Trophoblast cell (in vitro differentiated cells and primary cell): ENCODE measurements around the gene CAMSAP1.
"Not testable (repeated sequence)": the region's sequence is repeated elsewhere in the genome, so short reads cannot be mapped to it uniquely, and the experiment has no call there.

Experiments used
- DNase-seq, 2 donors: peaks; one replicate each; pipeline ENCODE4 v3.0.0-alpha.2; 2016
- H2AFZ ChIP-seq: 2 replicates; pipeline ENCODE4 v1.6.1; 2013; ENCODE audit warnings: low read length, moderate library complexity, mild to moderate bottlenecking; ENCODE audit not compliant: insufficient read depth, poor library complexity
- H2AK5ac ChIP-seq: 2 replicates; pipeline ENCODE4 v1.6.1; 2013; ENCODE audit warnings: mild to moderate bottlenecking, low read length
- H2BK120ac ChIP-seq: 2 replicates; pipeline ENCODE4 v1.6.1; 2013; ENCODE audit warnings: low read length, mild to moderate bottlenecking, moderate library complexity; ENCODE audit not compliant: insufficient read depth, poor library complexity
- H2BK12ac ChIP-seq: 2 replicates; pipeline ENCODE4 v1.6.1; 2013; ENCODE audit warnings: mild to moderate bottlenecking, low read length, moderate library complexity
- H2BK5ac ChIP-seq: 2 replicates; pipeline ENCODE4 v1.6.1; 2013; ENCODE audit warnings: low read length, low read depth, moderate library complexity, mild to moderate bottlenecking; ENCODE audit not compliant: poor library complexity
- H3K14ac ChIP-seq: 2 replicates; pipeline ENCODE4 v1.6.1; 2013; ENCODE audit warnings: mild to moderate bottlenecking, low read length
- H3K18ac ChIP-seq: 2 replicates; pipeline ENCODE4 v1.6.1; 2013; ENCODE audit warnings: mild to moderate bottlenecking, low read length
- H3K23ac ChIP-seq: 2 replicates; pipeline ENCODE4 v1.6.1; 2013; ENCODE audit warnings: low read length
- H3K27ac ChIP-seq: 2 replicates; pipeline ENCODE4 v1.5.1; 2013; ENCODE audit warnings: low read depth, mild to moderate bottlenecking, inconsistent platforms, low read length, moderate library complexity
- H3K27me3 ChIP-seq: 2 replicates; pipeline ENCODE4 v1.6.1; 2013; ENCODE audit warnings: inconsistent platforms, mild to moderate bottlenecking, low read length, moderate library complexity; ENCODE audit not compliant: insufficient read depth
- H3K36me3 ChIP-seq, 2 experiments: 1 replicate in 1 of 2; 2 replicates in 1 of 2; pipeline ENCODE4 v1.6.1; 2013; ENCODE audit warnings: low read length in 2 of 2, mild to moderate bottlenecking in 2 of 2, moderate library complexity in 1 of 2; ENCODE audit not compliant: insufficient read depth in 2 of 2, control insufficient read depth in 1 of 2
- H3K4ac ChIP-seq: 2 replicates; pipeline ENCODE4 v1.6.1; 2013; ENCODE audit warnings: low read depth, mild to moderate bottlenecking, low read length, moderate library complexity
- H3K4me1 ChIP-seq, 2 experiments: 1 replicate in 1 of 2; 2 replicates in 1 of 2; pipeline ENCODE4 v1.6.1; 2013; ENCODE audit warnings: low read length in 2 of 2, mild to moderate bottlenecking in 2 of 2, moderate library complexity in 1 of 2; ENCODE audit not compliant: insufficient read depth in 2 of 2, control insufficient read depth in 1 of 2
- H3K4me2 ChIP-seq: 2 replicates; pipeline ENCODE4 v1.6.1; 2013; ENCODE audit warnings: inconsistent platforms, mild to moderate bottlenecking, low read length, moderate library complexity
- H3K4me3 ChIP-seq: 2 replicates; pipeline ENCODE4 v1.5.1; 2013; ENCODE audit warnings: mild to moderate bottlenecking, low read depth, low read length, inconsistent platforms
- H3K79me1 ChIP-seq: one replicate; pipeline ENCODE4 v1.6.1; 2013; ENCODE audit warnings: low read length
- H3K79me2 ChIP-seq: 2 replicates; pipeline ENCODE4 v1.6.1; 2013; ENCODE audit warnings: low read length, mild to moderate bottlenecking; ENCODE audit not compliant: control insufficient read depth, insufficient read depth, poor library complexity
- H3K9ac ChIP-seq: 2 replicates; pipeline ENCODE4 v1.6.1; 2013; ENCODE audit warnings: mild to moderate bottlenecking, low read length
- H3K9me3 ChIP-seq: 2 replicates; pipeline ENCODE4 v1.6.1; 2013; ENCODE audit warnings: low read depth, mild to moderate bottlenecking, control low read depth, inconsistent platforms, low read length; ENCODE audit not compliant: insufficient read depth
- H4K12ac ChIP-seq: 2 replicates; pipeline ENCODE4 v1.6.1; 2013; ENCODE audit warnings: low read depth, mild to moderate bottlenecking, low read length, moderate library complexity
- H4K8ac ChIP-seq: 2 replicates; pipeline ENCODE4 v1.6.1; 2013; ENCODE audit warnings: low read depth, mild to moderate bottlenecking, low read length, moderate library complexity
- H4K91ac ChIP-seq: one replicate; pipeline ENCODE4 v1.6.1; 2013; ENCODE audit warnings: low read depth, mild to moderate bottlenecking, low read length, moderate library complexity
- WGBS: extraction: QIAGEN DNeasy Blood & Tissue Kit; methylation state at CpG from one replicate; pipeline ENCODE4 v1.1.7; 2013; ENCODE audit warnings: missing lambda C conversion rate; ENCODE audit not compliant: insufficient read length, insufficient coverage; ENCODE audit errors: extremely low coverage; 5-methylcytosine and 5-hydroxymethylcytosine counted together

CAMSAP1 gene

GRCh38 chr9:135951889-135952663 lies 44.7 kb upstream of the CAMSAP1 start:
- Histone ChIP-seq H2BK5ac (no peak overlapping the region), H3K14ac (no peak overlapping the region), H3K9ac (no peak overlapping the region), H2AK5ac (no peak overlapping the region), H2BK120ac (no peak overlapping the region), H3K23ac (no peak overlapping the region), H3K4me1 (peaks cover 24 to 28% of the 10 kb centered on the region in 2 experiments), H2AFZ (no peak overlapping the region), H4K8ac (peak overlapping the region; percentile 19), H2BK12ac (no peak overlapping the region), H3K9me3 (peaks cover 7% of the 10 kb centered on the region), H3K79me1 (peaks cover 12% of the 10 kb centered on the region), H4K12ac (no peak overlapping the region), H3K27me3 (no peaks in the 10 kb centered on the region), H3K79me2 (no peaks in the 10 kb centered on the region), H3K36me3 (peaks cover 27 to 32% of the 10 kb centered on the region in 2 experiments), H3K18ac (no peak overlapping the region), H3K4me3 (no peak overlapping the region), H4K91ac (peak overlapping the region; percentile 15), H3K27ac (peak overlapping the region; percentile 28), H3K4ac (no peak overlapping the region), H3K4me2 (no peak overlapping the region)
- peak; percentile 42 for DNase-seq
- WGBS = no CpG with 5 or more reads among the region's 18 CpGs

DNA sequence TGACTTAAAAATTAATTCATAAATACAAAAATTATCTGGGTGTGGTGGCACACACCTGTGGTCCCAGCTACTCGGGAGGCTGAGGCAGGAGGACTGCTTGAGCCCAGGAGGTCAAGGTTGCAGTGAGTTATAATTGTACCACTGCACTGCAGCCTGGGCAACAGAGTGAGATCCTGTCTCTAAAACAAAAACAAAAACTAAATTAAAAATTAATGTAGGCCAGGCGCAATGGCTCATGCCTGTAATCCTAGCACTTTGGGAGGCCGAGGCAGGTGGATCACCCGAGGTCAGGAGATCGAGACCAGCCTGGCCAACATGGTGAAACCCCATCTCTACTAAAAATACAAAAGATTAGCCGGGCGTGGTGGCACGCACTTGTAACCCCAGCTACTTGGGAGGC lies 44.0 kb upstream of the CAMSAP1 start:
- not testable (repeated sequence) for H3K79me2 ChIP-seq, H3K23ac ChIP-seq, H2AK5ac ChIP-seq, H3K4me3 ChIP-seq, H3K4ac ChIP-seq, H4K12ac ChIP-seq, H3K27ac ChIP-seq, H3K14ac ChIP-seq, H3K4me2 ChIP-seq, H2BK12ac ChIP-seq, H2BK5ac ChIP-seq, H2AFZ ChIP-seq, H3K18ac ChIP-seq, H4K91ac ChIP-seq, DNase-seq, H4K8ac ChIP-seq, H3K27me3 ChIP-seq, H2BK120ac ChIP-seq, H3K9ac ChIP-seq, H3K9me3 ChIP-seq
- H3K79me1 ChIP-seq = peaks cover 18% of the 10 kb centered on the region
- WGBS = no CpG with 5 or more reads among the region's 8 CpGs
- peaks cover 33 to 39% of the 10 kb centered on the region in 2 experiments for H3K36me3 ChIP-seq
- peaks cover 31 to 35% of the 10 kb centered on the region in 2 experiments for H3K4me1 ChIP-seq

- not testable (repeated sequence) for H2BK12ac ChIP-seq, H4K91ac ChIP-seq, H3K18ac ChIP-seq, H2BK120ac ChIP-seq, H3K4ac ChIP-seq, H3K9me3 ChIP-seq, H3K27ac ChIP-seq, H2BK5ac ChIP-seq, DNase-seq, H3K23ac ChIP-seq, H3K27me3 ChIP-seq, H4K12ac ChIP-seq, H3K4me3 ChIP-seq, H3K79me2 ChIP-seq, H3K9ac ChIP-seq, H2AFZ ChIP-seq, H2AK5ac ChIP-seq, H3K14ac ChIP-seq, H4K8ac ChIP-seq, H3K4me2 ChIP-seq
- WGBS = no CpG with 5 or more reads among the region's 4 CpGs
- H3K4me1 ChIP-seq = peaks cover 35 to 37% of the 10 kb centered on the region in 2 experiments
- H3K36me3 ChIP-seq = peaks cover 31 to 39% of the 10 kb centered on the region in 2 experiments
- H3K79me1 ChIP-seq = peaks cover 18% of the 10 kb centered on the region
These were observed 43.5 kb upstream of the CAMSAP1 start for GRCh38 chr9:135950841-135951240.

GRCh38 chr9:135950135-135950682 lies 42.9 kb upstream of the CAMSAP1 start:
- Histone ChIP-seq H3K4me2 (no peak overlapping the region), H3K9me3 (peaks cover 3% of the 10 kb centered on the region), H3K4me1 (peaks cover 37 to 39% of the 10 kb centered on the region in 2 experiments), H3K79me1 (peaks cover 18% of the 10 kb centered on the region), H3K36me3 (peaks cover 36 to 44% of the 10 kb centered on the region in 2 experiments), H3K14ac (peak overlapping the region; percentile 12), H3K9ac (no peak overlapping the region), H3K79me2 (no peaks in the 10 kb centered on the region), H3K4me3 (no peak overlapping the region), H3K18ac (peak overlapping the region; percentile 50), H2AFZ (no peak overlapping the region), H2BK12ac (peak overlapping the region; percentile 12), H2BK5ac (no peak overlapping the region), H2AK5ac (peak overlapping the region; percentile 21), H3K23ac (no peak overlapping the region), H2BK120ac (peak overlapping the region; percentile 30), H3K27me3 (no peaks in the 10 kb centered on the region), H4K91ac (no peak overlapping the region), H3K4ac (no peak overlapping the region), H4K8ac (no peak overlapping the region), H4K12ac (no peak overlapping the region), H3K27ac (no peak overlapping the region)
- no peak for DNase-seq
- no CpG with 5 or more reads among the region's 12 CpGs for WGBS
